COLO668 (cell line): ENCODE measurements around the gene MPRIP.
"Not testable (repeated sequence)": the region's sequence is repeated elsewhere in the genome, so short reads cannot be mapped to it uniquely, and the experiment has no call there.

Experiments used
- DNase-seq: peaks from one replicate; lab custom pipeline; 2025; ENCODE audit not compliant: unreplicated experiment; lab: John Stamatoyannopoulos, UW

Gene MPRIP

DNA sequence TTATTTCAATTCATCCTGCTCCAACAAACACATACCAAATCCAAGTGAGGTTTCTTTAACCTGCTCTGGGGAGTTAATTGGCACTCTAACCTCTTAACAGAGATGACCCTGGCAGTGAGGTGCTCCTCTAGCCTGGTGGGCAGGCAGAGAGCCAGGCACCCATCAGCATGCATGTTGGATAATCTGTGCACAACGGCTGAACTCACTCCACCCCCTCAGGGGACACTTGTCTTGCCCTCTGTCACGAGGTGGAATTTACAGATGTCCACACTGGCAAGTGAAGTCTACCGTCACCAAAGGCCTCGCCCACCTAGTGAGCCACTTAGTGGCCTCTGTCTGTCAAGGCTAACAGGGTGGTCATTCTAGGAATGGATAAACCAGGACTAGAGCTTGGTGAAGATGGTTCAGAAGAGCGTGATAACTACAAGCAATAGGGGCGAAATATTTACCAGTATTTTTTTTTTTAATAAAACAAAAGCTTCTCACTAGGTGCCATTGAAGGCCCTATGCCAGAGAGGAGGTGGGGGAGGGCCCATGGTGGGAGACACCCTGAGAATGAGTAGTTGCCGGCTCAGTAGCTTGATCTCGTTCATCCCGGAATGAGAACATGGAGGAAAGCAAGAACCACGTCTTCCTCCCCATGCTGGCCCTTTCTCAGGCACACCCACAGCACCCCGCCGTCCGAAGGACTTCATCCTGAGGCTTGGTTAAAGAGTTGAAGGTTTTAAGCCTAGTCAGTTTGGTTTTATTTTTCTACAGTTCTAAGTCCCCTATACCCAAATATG is 138.7 kb downstream of the MPRIP start:
- DNase-seq = no peak

DNA sequence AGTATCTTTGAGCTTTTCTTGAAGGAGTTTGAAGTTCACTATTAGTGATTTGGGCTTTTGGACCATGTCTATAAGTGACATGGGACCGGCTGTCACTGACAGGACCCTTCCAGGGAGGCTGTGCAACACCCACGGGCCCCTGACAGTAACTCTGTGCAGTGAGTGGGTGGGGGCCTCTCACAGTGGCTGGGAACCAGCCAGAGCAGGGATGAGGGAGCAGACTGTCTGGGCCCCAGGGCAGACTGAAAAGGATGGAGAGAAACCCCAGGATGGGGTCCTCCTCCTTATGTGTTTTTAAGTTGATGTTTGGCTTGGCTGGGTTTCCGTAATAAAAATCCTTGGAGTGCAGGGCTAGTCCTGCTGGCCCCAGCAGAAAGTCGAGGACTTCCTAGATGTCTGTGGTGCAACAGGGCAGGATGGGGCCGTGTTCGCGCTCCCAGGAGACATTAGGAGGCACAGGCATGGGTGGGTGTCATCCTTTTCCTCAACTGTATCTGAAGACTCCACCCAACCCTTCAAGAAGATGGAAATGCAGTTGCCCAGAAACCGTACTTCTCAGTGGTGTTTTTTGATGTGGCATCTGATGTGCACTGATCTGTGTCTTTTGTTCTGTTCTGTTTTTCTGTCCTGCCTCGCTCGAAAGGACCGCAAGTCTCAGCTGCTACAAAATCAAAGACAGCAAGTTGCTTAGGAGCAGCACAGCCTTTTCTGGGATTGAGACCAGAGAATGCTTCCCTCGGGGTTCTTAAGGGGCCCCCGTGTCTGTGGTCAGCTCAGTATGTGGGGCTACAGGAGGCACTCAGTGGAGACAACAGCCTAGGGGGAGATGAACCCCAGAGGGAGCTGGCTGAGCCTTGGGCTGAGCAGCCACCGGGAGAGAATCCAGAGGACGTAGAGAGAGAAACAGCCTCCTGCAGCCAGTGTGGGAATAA is 139.7 kb downstream of the MPRIP start:
- DNase-seq = no peak

DNA sequence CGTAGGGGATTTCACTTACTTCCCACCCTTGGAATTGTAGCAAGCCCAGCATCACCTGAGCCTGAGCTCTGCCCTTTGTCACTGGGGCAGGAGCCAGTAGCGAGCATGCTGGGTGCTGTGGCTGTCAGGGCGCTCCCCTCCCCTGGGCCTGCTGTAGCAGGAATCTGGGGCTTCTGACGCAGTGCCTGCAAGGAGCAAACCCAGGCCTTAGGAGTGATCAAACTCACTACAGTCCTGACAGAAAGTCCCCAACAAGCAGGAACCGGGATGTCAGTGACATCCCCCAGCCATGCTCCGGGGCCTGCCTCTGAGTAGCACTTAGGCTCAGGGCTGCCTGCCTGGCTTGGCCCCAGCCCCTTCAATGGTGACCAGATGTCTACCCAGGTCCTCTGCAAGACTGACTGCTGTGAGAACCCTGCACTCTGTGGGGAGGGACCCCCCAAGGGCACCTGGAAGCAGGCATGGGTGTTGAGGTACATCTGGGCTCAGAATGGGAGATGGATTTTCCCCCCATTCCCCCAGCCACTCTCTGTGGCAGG is 140.4 kb downstream of the MPRIP start:
- DNase-seq = no peak

DNA sequence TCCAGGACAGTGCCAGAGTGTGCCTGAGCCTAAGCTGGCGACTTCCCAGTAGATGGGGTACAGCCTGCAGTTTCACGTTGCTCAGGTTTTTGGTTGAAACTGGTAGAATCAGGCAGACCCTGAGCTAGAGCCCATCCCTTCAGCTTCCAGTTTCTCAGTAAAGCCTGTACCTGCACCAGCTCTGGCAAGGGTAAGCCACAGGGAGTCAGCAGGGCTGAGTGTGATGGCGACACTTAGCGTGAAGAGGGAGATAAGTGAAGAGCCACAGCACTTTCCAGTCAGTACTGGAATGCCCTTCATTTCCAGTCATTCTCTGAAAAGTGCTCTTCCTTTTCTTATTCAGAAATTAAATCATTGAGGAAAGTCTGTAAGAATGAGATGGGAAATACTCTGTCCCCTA is 141.5 kb downstream of the MPRIP start:
- DNase-seq = no peak

DNA sequence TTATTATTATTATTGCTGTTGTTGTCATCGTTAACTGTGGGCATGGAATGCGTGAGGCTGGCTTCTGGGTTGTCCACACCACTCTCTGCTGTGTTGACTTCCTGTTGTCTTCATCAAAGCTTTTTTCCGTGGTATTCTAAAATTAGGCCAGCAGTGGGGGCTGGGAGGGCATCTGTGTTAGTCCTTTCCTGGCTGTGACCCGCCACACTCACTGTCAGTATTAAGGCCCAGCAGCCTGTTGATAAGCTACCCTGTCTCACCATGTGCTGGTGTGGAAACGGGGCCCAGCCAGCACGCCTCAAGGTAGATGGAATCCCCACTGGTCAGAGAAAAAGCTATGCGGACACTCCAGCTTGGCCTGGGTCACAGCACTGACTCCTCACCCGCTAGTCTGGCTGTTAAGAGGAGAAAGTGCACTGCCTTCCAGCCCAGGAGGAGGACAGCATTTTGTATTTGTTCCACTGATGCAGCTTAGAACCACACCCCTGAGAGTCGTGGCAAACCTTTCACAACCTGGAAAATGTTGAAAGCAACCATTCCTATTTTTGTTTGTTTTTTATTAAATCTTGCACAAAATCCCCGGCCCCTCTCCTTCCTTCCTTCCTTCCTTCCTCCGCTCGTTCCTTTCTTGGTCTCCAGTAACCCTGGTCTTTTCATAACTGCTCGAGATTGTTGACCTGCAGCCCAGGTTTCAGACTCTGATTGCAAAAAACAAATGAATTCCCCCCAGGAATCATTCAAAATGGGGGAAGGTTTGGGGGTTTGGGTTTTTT is 142.9 kb downstream of the MPRIP start:
- not testable (repeated sequence) for DNase-seq

DNA sequence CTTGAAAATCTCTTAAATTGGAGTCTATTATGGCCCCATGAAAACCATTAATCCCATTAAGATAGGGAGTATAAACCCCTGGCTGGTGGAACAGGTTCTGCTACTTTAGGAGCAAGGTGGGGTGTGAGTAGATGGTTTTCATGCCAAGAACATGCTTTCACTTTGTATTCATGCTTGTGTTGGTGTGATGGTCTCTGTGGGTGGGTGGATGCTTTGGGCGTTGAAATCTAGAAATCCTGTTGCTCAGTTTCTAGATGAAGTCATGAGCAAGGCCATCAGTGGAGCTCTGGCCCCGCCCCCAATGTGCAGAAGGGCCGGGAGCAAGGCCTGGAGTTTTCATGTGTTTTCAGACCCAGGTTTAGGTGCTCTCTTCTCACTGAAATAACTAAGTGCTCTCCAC is 143.8 kb downstream of the MPRIP start:
- DNase-seq = no peak

DNA sequence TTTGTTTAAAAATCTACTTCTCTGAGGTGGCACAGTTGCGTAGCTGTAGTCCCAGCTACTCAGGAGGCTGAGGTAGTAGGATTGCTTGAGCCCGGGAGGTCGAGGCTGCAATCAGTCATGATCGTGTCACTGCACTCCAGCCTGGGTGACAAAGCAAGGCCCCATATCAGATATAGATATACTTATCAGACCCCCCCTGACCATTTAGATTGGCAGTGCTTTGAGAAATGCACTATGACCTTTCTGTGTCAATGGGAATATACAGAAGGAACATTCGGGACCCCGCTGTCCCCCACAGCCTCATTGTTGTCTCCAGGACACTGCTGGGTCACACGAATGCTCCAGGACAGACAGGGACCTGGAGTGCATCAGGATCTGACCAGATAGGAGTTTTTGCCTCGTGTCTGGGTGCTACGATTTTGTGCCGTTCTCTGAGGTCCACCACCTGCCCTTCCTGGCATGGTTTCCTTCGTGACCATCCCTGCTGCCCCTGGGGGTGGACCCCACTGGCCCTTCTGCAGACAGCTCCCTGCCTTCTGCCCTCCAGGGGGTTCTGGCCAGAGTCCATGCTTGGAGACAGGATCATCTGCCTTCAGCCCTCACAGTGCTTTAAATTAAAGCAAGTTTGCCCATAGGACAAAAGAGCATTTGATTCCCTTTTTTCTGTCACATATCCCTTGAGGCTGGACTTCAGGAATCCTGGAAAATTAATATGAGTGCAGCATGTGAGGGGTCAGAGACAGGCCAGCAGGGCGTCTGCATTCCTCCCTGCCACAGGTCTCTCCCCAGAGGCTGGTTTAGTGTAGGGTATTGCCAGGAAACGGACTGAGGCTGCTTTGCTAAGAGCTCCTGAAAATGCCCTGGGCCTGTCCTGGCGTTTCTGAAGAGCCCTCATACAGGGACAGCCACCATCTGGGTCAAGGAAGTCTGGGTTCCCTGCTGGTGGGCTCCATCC is 144.6 kb downstream of the MPRIP start:
- no peak for DNase-seq

DNA sequence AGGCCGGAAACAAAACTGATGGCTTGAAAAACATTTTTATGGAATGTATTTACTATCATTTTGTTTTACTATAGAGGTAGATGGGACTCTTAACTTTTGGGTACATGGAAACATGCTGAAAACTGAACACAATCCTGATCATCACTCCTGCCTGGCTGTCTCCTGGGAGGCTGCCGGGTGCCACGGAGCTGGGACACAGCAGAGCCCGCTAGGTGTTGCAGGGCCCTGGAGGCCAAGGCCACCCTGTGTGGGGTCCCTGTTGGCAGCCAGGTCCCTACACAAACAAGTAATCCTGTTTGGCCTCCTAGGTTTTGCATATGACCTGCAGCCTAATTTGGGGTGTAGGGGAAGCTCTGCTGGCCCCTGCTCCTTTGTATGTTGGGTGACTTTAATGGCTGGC is 146.3 kb downstream of the MPRIP start:
- DNase-seq = no peak

DNA sequence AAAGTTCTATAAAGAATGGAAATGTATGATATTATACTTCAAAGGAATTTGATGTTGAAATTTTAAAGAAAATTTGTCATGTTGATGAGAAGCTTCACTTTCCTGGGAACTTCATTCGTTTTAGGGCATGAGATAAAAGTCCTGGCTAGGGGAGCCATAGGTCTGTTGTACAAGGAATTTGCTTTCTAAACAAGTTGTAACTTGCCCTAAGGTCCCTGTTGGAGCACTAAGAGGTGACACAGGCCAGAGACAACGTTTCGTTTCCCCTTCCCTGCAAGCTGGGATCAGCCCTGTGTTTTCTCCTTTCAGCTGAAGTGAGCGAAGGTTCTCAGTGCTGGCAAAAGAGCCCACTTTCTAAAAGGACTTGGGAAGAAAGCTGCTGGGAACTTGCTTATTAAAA is 147.3 kb downstream of the MPRIP start:
- no peak for DNase-seq

DNA sequence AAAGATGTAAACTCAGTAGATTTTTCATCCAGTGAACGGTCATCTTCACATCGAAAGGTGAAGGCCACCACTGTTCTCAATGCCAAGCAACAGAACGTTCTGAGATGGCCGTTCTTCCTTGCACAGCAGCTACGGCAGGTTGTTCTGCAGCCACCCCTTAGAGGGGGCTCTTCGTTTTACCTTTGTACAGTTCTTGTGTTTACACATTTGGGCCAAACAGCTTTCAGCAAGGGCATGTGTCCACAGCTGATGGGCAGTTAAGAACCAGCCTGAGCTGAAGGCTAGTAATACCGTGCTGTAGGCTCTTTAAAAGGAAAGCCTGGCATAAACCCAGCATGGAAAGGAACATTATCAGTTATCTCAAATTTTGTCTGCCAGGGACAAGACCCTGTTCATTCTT is 147.9 kb downstream of the MPRIP start:
- no peak for DNase-seq

DNA sequence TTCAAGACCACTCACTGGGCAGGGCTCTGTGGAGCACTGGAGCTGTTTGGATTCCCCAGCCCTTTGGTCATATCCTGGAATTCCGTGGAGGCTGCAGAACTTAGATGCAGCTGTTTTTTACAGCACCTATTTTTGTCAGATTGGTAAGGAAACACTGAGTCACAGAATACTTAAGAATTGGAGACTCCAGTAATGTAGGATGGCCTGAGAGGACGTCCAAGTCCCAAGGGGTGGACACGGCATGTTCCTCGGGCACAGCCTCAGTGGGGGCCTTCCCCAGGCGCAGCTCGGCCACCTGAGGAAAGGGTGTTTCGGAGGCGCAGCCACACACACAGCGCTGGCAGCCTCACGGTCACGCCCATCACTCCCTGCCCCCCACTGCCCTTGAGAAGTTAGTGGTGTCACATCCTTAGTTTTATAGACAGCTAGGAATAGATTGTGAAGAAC is 149.1 kb downstream of the MPRIP start:
- DNase-seq = no peak

DNA sequence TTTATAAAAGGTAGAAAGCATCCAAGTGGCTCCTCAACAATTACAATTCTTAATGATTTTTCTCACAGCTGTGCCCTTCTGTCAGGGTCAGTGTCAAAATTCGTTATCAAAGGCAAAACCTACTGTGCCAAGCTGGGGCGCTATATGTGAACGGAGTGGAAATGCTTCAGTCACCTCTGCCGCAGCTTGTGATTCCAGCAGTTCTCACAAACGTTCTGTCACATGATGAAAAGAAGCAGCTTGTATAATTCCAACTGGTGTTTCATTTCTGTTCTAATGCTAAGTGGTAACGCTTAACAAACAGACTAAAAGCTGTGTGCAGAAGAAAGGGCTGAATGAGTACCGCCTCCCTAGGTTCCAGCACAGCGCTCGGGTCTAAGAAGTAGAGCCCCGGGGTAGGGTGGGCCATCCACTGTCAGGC is 149.7 kb downstream of the MPRIP start:
- DNase-seq = no peak

DNA sequence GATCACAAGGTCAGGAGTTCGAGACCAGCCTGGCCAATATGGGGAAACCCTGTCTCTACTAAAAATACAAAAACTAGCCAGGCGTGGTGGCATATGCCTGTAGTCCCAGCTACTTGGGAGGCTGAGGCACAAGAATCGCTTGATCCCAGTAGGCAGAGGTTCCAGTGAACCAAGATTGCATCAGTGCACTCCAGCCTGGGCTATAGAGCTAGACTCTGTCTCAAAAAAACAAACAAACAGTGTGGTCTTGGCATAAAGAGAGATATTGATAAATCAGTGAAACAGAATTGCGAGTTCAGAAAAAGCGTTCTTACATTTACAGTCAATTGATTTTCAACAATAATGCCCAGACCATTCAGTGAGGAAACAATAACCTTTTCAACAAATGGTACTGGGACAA is 153.2 kb downstream of the MPRIP start:
- DNase-seq = not testable (repeated sequence)

DNA sequence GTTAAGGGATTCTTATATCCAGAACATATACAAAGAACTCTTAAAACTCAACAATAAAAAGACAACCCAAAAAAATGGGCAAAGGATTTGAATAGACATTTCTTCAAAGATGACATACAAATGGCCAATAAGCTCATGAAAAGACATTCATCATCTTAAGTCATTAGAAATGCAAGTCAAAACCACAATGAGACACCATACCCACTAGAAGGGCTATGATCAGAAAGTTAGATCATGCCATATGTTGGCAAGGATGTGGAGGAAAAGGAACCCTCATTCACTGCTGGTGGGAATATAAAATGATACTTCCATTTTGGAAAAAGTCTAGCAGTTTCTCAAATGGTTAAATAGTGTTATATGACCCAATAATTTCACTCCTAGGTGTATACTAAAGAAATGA is 154.5 kb downstream of the MPRIP start:
- no peak for DNase-seq

DNA sequence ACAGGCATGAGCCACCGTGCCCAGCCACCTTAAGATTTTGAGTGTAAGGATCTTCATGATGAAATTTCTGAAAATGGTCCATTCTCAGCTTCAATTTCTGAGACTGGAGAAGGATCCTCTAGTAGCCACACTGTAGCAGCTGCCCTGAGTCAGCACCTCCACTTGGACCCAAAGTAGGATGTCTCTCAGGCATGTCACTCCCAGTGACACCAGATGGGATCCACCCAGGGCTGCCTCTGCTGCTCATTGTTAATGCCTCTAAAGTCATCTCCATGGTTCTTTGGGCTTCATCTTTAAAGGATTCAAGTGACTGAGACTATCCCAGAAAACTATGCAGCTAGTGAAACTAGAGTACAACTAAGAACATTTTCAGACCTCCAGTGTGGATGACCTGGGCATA is 156.0 kb downstream of the MPRIP start:
- DNase-seq = no peak

DNA sequence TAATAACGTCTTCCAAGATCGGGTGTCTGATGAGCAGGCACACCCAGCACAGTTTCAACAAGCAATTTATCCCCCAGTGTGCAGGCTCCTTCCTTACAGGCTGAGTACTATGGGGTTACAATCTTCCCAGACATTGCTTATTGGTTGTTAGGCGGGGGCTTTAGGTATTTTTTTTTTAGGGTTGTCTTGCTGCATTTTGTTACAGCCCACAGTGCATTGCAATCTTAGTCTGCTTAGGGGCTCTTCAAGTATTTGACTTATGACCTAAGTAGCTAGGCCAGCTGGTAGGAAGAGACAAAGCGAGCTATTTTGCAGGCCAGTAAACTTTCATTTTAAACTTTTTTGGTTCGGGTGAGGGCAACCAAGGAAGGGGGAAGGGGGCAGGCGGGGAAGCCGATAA is 158.1 kb downstream of the MPRIP start:
- no peak for DNase-seq

DNA sequence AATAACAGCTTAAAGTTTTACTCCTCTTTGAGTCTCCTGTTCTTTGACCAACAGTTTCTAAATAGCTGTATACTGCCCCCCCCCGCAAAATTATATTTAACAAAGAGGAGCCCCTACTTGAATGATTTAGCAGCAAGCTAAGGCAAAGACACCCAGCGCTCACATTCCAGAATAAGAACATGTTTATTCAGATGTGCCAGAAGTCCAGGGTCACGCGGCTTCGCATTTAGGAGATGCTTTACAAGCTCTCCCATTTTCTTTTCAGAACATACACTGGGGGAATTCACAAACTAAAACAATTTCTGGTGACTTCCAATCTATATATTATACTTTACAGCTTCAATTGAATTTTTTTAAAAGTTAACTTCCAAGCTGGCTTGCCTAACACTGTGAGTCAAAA is 158.6 kb downstream of the MPRIP start:
- DNase-seq = no peak

DNA sequence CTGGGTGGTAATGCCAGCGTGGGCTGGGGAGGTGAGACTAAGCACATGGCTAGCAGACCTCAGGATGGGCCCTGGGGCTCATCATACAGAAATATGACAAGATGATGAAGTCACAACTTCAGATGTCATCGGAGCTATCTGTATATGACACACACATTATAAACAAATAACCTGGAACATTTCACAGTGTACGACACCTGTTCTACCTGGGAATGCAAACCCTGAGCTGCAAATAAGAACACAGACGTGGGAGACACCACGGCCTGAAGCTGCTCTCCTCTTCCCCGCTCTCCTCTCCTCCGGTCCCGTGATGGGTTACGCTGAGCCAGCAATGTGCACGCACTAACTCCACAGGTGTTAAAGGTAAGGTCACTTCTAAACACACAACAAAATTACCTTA is 159.0 kb downstream of the MPRIP start:
- DNase-seq = no peak

DNA sequence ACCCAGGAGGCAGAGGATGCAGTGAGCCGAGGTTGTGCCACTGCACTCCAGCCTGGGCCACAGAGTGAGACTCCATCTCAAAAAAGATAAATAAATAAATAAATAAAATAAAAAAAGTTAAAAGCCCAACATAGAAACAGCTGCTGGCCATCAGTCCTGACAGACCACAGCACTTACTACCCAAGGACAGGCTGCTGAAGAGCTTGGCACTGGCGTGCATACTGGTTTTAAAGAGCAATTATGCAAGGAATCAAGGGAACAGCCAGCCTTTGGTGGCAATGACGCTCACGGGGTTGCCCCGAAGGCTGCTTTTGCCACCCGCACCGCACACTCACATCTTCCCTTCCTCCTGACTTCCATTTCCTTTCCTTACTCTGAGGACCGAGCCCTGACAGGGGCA is 159.7 kb downstream of the MPRIP start:
- DNase-seq = no peak

DNA sequence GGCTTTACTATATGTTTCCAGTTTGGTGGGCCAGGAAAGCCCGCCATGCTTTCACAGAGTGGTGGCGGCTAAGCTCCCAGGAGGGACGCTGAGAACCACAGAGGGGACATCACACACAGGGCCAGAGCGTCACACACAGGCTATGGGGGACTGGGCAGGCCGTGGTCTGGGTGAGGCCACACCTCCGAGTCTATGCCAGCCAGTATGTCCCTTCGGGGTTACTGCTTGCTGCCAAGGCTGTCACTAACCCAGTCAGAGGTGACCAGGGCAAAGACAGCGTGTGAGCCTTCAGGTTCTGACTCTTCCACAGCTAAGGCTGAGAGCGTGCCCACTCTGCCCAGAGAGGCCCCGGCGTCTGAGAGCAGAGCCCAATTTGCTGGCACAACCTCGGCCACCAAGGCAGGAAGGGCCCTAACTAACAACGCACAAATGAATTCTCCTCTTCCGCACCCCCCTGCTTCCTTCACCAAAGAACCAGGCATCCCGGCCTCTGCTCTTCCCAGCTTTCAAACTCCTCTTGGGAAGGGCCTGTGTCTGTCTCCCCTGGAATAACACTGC is 161.0 kb downstream of the MPRIP start:
- no peak for DNase-seq
